H1 (cell line): ENCODE data around the gene KIF26A. TPM values are rescaled to one million over a fixed set of nuclear protein-coding genes. Genes with fewer than 3 reads are reported as not detected.

Experiments
- CTBP2 ChIP-seq: IDR thresholded peaks from 2 replicates; pipeline ENCODE4 v1.7.0; 2011; ENCODE audit warnings: borderline replicate concordance, mild to moderate bottlenecking, moderate library complexity, mixed read lengths, low read length; ENCODE audit not compliant: insufficient read depth, insufficient read length
- EP300 ChIP-seq, 2 experiments: IDR thresholded peaks; 1 replicate in 1 of 2; 2 replicates in 1 of 2; pipeline ENCODE4 v1.6.1; 2011 to 2012; ENCODE audit warnings: low read depth in 2 of 2, low read length in 2 of 2, mild to moderate bottlenecking in 2 of 2, borderline replicate concordance in 1 of 2, inconsistent platforms in 1 of 2, moderate library complexity in 1 of 2
- NRF1 ChIP-seq: IDR thresholded peaks from 2 replicates; pipeline ENCODE4 v1.6.1; 2011; ENCODE audit warnings: mild to moderate bottlenecking, low read depth, low read length, improper control_type of control experiment
- RFX5 ChIP-seq: IDR thresholded peaks from 2 replicates; pipeline ENCODE4 v1.6.1; 2011; ENCODE audit warnings: low read depth, low read length, improper control_type of control experiment, borderline replicate concordance
- polyA plus RNA-seq, 7 experiments: library from polyadenylated mRNA; depleted of rRNA in 3 of 7; stranded (reverse) in 5 of 7; unstranded in 2 of 7; fragments of >200 nt in 5 of 7; fragments of 200-250 nt in 2 of 7; gene quantifications; 1 replicate in 5 of 7; 2 replicates in 1 of 7; 4 replicates in 1 of 7; pipeline versions ENCODE4 v1.2.1 to v1.2.3, GENCODE V29; 2011 to 2013; ENCODE audit warnings: missing spikeins in 2 of 7, mixed read lengths in 2 of 7
- total RNA-seq: library from RNA; stranded (reverse); fragmentation: NEBNext Ultra II Directional; extraction: Animal tissue kit (Norgen Biotek cat#: 25700); gene quantifications from 2 replicates; pipeline ENCODE4 v1.2.1, GENCODE V29; 2021
- TF ChIP-seq, protein P1 (sequence below): fragments of 300-600 bp; sonication (generic); IDR thresholded peaks from 2 replicates; pipeline ENCODE4 v1.7.1; 2012; ENCODE audit warnings: low read length, moderate library complexity, mild to moderate bottlenecking, inconsistent platforms; ENCODE audit not compliant: insufficient replicate concordance

Gene KIF26A
- total and polyA plus RNA-seq, 2 of the 8 experiments (the other 6 are each of a cell fraction or from before 2014, with no cell fraction given) = 11.5 to 41.6 TPM

DNA sequence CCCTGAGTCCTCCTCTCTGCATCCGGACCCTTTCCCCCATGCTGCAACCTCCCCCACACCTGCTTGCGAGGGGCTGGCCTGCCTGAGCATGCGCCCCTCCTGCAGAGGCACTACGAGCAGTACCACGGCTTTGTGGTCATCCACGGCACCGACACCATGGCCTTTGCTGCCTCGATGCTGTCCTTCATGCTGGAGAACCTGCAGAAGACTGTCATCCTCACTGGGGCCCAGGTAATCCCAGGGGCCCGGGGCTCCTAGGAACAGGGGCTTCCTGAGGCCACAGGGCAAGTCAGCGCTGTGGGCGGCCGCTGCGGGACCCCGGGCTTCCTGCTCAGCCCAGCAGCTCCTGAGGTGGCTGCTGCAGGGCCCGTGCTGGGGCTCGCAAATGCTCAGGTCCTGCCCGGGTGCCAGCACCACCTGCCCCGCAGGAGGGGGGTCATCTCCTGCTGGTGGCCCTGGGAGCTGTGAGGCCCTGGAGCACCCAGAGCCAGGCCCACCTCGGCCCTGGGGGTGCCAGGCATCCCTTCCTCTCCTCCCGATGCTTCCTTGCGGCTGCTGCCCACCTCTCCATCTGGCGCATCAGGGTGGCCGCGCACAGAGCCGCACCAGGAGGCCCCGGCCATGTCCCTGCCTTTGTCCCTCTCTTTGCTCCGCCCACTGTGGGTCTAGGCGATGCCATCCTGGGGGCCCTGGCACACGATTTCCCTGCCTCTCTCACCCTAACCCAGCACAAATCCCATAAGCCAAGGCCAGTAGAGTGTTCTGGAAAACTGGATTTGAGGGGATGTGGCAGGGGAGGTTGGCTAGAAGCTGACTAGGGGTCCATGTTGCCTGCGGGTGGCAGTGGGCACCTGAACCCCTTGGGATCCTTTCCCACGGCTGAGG is 42.7 kb upstream of the KIF26A start (continued):
- TF ChIP-seq, protein P1, sequence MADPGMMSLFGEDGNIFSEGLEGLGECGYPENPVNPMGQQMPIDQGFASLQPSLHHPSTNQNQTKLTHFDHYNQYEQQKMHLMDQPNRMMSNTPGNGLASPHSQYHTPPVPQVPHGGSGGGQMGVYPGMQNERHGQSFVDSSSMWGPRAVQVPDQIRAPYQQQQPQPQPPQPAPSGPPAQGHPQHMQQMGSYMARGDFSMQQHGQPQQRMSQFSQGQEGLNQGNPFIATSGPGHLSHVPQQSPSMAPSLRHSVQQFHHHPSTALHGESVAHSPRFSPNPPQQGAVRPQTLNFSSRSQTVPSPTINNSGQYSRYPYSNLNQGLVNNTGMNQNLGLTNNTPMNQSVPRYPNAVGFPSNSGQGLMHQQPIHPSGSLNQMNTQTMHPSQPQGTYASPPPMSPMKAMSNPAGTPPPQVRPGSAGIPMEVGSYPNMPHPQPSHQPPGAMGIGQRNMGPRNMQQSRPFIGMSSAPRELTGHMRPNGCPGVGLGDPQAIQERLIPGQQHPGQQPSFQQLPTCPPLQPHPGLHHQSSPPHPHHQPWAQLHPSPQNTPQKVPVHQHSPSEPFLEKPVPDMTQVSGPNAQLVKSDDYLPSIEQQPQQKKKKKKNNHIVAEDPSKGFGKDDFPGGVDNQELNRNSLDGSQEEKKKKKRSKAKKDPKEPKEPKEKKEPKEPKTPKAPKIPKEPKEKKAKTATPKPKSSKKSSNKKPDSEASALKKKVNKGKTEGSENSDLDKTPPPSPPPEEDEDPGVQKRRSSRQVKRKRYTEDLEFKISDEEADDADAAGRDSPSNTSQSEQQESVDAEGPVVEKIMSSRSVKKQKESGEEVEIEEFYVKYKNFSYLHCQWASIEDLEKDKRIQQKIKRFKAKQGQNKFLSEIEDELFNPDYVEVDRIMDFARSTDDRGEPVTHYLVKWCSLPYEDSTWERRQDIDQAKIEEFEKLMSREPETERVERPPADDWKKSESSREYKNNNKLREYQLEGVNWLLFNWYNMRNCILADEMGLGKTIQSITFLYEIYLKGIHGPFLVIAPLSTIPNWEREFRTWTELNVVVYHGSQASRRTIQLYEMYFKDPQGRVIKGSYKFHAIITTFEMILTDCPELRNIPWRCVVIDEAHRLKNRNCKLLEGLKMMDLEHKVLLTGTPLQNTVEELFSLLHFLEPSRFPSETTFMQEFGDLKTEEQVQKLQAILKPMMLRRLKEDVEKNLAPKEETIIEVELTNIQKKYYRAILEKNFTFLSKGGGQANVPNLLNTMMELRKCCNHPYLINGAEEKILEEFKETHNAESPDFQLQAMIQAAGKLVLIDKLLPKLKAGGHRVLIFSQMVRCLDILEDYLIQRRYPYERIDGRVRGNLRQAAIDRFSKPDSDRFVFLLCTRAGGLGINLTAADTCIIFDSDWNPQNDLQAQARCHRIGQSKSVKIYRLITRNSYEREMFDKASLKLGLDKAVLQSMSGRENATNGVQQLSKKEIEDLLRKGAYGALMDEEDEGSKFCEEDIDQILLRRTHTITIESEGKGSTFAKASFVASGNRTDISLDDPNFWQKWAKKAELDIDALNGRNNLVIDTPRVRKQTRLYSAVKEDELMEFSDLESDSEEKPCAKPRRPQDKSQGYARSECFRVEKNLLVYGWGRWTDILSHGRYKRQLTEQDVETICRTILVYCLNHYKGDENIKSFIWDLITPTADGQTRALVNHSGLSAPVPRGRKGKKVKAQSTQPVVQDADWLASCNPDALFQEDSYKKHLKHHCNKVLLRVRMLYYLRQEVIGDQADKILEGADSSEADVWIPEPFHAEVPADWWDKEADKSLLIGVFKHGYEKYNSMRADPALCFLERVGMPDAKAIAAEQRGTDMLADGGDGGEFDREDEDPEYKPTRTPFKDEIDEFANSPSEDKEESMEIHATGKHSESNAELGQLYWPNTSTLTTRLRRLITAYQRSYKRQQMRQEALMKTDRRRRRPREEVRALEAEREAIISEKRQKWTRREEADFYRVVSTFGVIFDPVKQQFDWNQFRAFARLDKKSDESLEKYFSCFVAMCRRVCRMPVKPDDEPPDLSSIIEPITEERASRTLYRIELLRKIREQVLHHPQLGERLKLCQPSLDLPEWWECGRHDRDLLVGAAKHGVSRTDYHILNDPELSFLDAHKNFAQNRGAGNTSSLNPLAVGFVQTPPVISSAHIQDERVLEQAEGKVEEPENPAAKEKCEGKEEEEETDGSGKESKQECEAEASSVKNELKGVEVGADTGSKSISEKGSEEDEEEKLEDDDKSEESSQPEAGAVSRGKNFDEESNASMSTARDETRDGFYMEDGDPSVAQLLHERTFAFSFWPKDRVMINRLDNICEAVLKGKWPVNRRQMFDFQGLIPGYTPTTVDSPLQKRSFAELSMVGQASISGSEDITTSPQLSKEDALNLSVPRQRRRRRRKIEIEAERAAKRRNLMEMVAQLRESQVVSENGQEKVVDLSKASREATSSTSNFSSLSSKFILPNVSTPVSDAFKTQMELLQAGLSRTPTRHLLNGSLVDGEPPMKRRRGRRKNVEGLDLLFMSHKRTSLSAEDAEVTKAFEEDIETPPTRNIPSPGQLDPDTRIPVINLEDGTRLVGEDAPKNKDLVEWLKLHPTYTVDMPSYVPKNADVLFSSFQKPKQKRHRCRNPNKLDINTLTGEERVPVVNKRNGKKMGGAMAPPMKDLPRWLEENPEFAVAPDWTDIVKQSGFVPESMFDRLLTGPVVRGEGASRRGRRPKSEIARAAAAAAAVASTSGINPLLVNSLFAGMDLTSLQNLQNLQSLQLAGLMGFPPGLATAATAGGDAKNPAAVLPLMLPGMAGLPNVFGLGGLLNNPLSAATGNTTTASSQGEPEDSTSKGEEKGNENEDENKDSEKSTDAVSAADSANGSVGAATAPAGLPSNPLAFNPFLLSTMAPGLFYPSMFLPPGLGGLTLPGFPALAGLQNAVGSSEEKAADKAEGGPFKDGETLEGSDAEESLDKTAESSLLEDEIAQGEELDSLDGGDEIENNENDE = no peak
- TF ChIP-seq NRF1 (no peak), EP300 (IDR thresholded peaks at IDR 0.05; ENCODE audit: borderline replicate concordance in 1 of 2, low read depth in 2 of 2, low read length in 2 of 2) (no peak), CTBP2 (no peak), RFX5 (no peak)
